ENCODE results near the gene TMA7.

The TMA7 gene

DNA sequence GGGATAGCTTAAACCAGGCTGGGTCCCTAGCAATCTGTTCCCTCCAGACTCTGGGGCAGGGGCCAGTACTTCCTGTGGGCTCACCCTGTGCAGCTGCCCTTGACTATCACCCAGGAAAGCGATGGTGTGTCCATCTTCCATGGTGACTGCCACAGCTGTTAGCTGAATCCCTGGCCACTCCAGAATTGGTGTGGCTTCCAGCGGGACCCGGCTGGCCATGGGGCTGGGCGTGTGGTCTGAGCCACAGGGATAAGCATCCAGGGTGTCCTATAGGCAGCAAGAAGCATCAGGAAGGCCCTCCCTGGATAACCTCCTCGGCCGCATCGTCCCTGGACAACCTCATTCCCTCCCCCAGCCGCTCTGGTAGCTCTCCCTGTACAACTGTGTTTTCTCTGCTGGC is 17.4 kb upstream of the TMA7 start:
- H3K4me1 ChIP-seq (ENCODE audit: control insufficient read depth, insufficient read depth, low read length), result no peaks in the 10 kb centered on the region

DNA sequence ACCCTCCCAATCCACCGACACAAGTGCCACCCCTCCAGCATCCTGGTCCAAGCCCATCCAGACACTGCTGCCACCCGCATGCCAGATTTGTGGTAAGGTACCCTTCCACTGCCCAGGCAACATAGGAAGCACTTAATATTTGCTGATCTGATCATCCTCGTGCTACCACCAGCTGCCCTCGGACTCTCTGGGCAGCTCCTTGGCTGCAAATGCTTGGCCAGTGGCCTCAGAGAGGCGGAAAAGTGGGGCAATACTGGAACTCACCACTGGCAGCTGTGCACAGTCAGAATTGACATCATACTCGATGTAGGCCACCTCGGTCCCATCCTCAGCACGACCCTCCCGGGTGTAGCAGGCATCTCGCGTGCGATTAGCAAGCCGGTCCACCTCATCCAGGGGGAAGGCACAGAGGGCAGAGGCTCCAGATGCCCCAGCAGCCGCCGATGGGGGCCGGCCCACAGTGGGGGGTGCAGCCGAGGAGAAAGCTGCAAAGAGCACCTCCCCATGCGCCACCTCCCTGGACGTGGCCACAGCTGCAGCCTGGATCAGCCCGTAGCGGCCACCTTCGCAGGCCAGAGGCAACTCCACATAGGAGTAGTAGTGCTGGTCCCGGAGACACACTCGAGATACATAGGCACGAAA is 16.7 kb upstream of the TMA7 start:
- H3K4me1 ChIP-seq (ENCODE audit: control insufficient read depth, insufficient read depth, low read length), result no peaks in the 10 kb centered on the region
- TF ChIP-seq, protein P1, sequence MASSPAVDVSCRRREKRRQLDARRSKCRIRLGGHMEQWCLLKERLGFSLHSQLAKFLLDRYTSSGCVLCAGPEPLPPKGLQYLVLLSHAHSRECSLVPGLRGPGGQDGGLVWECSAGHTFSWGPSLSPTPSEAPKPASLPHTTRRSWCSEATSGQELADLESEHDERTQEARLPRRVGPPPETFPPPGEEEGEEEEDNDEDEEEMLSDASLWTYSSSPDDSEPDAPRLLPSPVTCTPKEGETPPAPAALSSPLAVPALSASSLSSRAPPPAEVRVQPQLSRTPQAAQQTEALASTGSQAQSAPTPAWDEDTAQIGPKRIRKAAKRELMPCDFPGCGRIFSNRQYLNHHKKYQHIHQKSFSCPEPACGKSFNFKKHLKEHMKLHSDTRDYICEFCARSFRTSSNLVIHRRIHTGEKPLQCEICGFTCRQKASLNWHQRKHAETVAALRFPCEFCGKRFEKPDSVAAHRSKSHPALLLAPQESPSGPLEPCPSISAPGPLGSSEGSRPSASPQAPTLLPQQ (tag by site-specific recombination; IDR thresholded peaks at IDR 0.05), result no peak
- TF ChIP-seq, protein P2, sequence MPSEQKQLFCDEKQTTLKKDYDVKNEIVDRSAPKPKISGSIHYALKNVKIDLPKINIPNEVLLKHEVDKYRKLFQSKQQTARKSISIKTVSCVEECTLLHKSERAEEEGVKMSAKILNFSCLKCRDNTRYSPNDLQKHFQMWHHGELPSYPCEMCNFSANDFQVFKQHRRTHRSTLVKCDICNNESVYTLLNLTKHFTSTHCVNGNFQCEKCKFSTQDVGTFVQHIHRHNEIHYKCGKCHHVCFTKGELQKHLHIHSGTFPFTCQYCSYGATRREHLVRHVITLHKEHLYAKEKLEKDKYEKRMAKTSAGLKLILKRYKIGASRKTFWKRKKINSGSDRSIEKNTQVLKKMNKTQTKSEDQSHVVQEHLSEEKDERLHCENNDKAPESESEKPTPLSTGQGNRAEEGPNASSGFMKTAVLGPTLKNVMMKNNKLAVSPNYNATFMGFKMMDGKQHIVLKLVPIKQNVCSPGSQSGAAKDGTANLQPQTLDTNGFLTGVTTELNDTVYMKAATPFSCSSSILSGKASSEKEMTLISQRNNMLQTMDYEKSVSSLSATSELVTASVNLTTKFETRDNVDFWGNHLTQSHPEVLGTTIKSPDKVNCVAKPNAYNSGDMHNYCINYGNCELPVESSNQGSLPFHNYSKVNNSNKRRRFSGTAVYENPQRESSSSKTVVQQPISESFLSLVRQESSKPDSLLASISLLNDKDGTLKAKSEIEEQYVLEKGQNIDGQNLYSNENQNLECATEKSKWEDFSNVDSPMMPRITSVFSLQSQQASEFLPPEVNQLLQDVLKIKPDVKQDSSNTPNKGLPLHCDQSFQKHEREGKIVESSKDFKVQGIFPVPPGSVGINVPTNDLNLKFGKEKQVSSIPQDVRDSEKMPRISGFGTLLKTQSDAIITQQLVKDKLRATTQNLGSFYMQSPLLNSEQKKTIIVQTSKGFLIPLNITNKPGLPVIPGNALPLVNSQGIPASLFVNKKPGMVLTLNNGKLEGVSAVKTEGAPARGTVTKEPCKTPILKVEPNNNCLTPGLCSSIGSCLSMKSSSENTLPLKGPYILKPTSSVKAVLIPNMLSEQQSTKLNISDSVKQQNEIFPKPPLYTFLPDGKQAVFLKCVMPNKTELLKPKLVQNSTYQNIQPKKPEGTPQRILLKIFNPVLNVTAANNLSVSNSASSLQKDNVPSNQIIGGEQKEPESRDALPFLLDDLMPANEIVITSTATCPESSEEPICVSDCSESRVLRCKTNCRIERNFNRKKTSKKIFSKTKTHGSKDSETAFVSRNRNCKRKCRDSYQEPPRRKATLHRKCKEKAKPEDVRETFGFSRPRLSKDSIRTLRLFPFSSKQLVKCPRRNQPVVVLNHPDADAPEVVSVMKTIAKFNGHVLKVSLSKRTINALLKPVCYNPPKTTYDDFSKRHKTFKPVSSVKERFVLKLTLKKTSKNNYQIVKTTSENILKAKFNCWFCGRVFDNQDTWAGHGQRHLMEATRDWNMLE (tag by site-specific recombination; conservative IDR thresholded peaks at IDR 0.05; ENCODE audit: low read depth), result no peak
- TF ChIP-seq, protein P3, sequence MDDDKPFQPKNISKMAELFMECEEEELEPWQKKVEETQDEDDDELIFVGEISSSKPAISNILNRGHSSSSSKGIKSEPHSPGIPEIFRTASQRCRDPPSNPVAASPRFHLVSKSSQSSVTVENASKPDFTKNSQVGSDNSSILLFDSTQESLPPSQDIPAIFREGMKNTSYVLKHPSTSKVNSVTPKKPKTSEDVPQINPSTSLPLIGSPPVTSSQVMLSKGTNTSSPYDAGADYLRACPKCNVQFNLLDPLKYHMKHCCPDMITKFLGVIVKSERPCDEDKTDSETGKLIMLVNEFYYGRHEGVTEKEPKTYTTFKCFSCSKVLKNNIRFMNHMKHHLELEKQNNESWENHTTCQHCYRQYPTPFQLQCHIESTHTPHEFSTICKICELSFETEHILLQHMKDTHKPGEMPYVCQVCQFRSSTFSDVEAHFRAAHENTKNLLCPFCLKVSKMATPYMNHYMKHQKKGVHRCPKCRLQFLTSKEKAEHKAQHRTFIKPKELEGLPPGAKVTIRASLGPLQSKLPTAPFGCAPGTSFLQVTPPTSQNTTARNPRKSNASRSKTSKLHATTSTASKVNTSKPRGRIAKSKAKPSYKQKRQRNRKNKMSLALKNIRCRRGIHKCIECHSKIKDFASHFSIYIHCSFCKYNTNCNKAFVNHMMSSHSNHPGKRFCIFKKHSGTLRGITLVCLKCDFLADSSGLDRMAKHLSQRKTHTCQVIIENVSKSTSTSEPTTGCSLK (tag by site-specific recombination; IDR thresholded peaks at IDR 0.05), result no peak
- TF ChIP-seq, protein P4, sequence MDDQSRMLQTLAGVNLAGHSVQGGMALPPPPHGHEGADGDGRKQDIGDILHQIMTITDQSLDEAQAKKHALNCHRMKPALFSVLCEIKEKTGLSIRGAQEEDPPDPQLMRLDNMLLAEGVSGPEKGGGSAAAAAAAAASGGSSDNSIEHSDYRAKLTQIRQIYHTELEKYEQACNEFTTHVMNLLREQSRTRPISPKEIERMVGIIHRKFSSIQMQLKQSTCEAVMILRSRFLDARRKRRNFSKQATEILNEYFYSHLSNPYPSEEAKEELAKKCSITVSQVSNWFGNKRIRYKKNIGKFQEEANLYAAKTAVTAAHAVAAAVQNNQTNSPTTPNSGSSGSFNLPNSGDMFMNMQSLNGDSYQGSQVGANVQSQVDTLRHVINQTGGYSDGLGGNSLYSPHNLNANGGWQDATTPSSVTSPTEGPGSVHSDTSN (CRISPR knock-in tag; IDR thresholded peaks at IDR 0.05), result no peak

More for the DNA sequence above, 17.4 kb upstream of the TMA7 start:
- H3K4me3 ChIP-seq (ENCODE audit: low read depth, low read length), result no peak overlapping the region
- TF ChIP-seq ZNF140 (tag by site-specific recombination; IDR thresholded peaks at IDR 0.05), result no peak
- TF ChIP-seq ZNF776 (tag by site-specific recombination; IDR thresholded peaks at IDR 0.05; ENCODE audit: borderline replicate concordance), result no peak
- TF ChIP-seq ZNF239 (tag by site-specific recombination; IDR thresholded peaks at IDR 0.05), result no peak
- no peak for TF ChIP-seq ZNF133 (tag by site-specific recombination; IDR thresholded peaks at IDR 0.05)
- TF ChIP-seq, protein P5, sequence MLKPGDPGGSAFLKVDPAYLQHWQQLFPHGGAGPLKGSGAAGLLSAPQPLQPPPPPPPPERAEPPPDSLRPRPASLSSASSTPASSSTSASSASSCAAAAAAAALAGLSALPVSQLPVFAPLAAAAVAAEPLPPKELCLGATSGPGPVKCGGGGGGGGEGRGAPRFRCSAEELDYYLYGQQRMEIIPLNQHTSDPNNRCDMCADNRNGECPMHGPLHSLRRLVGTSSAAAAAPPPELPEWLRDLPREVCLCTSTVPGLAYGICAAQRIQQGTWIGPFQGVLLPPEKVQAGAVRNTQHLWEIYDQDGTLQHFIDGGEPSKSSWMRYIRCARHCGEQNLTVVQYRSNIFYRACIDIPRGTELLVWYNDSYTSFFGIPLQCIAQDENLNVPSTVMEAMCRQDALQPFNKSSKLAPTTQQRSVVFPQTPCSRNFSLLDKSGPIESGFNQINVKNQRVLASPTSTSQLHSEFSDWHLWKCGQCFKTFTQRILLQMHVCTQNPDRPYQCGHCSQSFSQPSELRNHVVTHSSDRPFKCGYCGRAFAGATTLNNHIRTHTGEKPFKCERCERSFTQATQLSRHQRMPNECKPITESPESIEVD (tag by site-specific recombination; IDR thresholded peaks at IDR 0.05), result no peak
- TF ChIP-seq, protein P6, sequence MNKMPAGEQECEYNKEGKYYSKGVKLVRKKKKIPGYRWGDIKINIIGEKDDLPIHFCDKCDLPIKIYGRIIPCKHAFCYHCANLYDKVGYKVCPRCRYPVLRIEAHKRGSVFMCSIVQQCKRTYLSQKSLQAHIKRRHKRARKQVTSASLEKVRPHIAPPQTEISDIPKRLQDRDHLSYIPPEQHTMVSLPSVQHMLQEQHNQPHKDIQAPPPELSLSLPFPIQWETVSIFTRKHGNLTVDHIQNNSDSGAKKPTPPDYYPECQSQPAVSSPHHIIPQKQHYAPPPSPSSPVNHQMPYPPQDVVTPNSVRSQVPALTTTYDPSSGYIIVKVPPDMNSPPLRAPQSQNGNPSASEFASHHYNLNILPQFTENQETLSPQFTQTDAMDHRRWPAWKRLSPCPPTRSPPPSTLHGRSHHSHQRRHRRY (tag by site-specific recombination; IDR thresholded peaks at IDR 0.05), result no peak
- TF ChIP-seq ZNF341 (tag by site-specific recombination; IDR thresholded peaks at IDR 0.05; ENCODE audit: low read depth), result no peak
- TF ChIP-seq ZNF114 (tag by site-specific recombination; IDR thresholded peaks at IDR 0.05), result no peak
- TF ChIP-seq ZNF501 (tag by site-specific recombination; IDR thresholded peaks at IDR 0.05), result no peak
- no peak for TF ChIP-seq ZNF677 (tag by site-specific recombination; IDR thresholded peaks at IDR 0.05)
- no peak for TF ChIP-seq ZNF768 (tag by site-specific recombination; IDR thresholded peaks at IDR 0.05)
- TF ChIP-seq YY2 (tag by site-specific recombination; IDR thresholded peaks at IDR 0.05), result no peak
- no peak for TF ChIP-seq ZBTB1 (tag by site-specific recombination; IDR thresholded peaks at IDR 0.05)
- TF ChIP-seq ZNF138 (tag by site-specific recombination; IDR thresholded peaks at IDR 0.05; ENCODE audit: borderline replicate concordance), result no peak
- no peak for TF ChIP-seq WT1 (tag by site-specific recombination; IDR thresholded peaks at IDR 0.05)
- no peak for TF ChIP-seq TRIM28 (IDR thresholded peaks at IDR 0.05; ENCODE audit: borderline replicate concordance, low read length)
- TF ChIP-seq, protein P7, sequence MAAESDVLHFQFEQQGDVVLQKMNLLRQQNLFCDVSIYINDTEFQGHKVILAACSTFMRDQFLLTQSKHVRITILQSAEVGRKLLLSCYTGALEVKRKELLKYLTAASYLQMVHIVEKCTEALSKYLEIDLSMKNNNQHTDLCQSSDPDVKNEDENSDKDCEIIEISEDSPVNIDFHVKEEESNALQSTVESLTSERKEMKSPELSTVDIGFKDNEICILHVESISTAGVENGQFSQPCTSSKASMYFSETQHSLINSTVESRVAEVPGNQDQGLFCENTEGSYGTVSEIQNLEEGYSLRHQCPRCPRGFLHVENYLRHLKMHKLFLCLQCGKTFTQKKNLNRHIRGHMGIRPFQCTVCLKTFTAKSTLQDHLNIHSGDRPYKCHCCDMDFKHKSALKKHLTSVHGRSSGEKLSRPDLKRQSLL (tag by site-specific recombination; IDR thresholded peaks at IDR 0.05), result no peak
- no peak for TF ChIP-seq GFI1B (tag by site-specific recombination; IDR thresholded peaks at IDR 0.05)
- TF ChIP-seq ZNF530 (tag by site-specific recombination; IDR thresholded peaks at IDR 0.05; ENCODE audit: low read depth), result no peak
- TF ChIP-seq ZIC2 (tag by site-specific recombination; IDR thresholded peaks at IDR 0.05), result no peak
- CTCF ChIA-PET, result interaction anchor here (0.7 to 3.3 kb wide), 3 partner anchors 13 to 1007 kb away, joined by 3 to 17 read pairs (median 10); partner anchors contain the start of gene NICN1
- POLR2A ChIA-PET, result interaction anchor here (1.5 kb wide), 1 partner anchor 51 kb away, joined by 3 read pairs; no protein-coding TSS in a partner anchor
- H3K9me3 ChIP-seq (ENCODE audit: control insufficient read depth, insufficient read depth, low read depth, low read length), result no peaks in the 10 kb centered on the region
- H3K36me3 ChIP-seq (ENCODE audit: control insufficient read depth in 2 of 2, insufficient read depth in 1 of 2, low read length in 2 of 2), result no peaks in the 10 kb centered on the region
- H3K27ac ChIP-seq (ENCODE audit: extremely low read depth, low read depth, low read length), result no peak overlapping the region

More for the DNA sequence above, 16.7 kb upstream of the TMA7 start:
- H3K4me3 ChIP-seq (ENCODE audit: low read depth, low read length), result no peak overlapping the region
- CTCF ChIA-PET, result interaction anchor here (0.7 to 3.3 kb wide), 3 partner anchors 12 to 1006 kb away, joined by 3 to 17 read pairs (median 10); partner anchors contain the start of gene NICN1
- POLR2A ChIA-PET, result interaction anchor here (1.5 kb wide), 1 partner anchor 50 kb away, joined by 3 read pairs; no protein-coding TSS in a partner anchor
- H3K27ac ChIP-seq (ENCODE audit: extremely low read depth, low read depth, low read length), result no peak overlapping the region
- H3K9me3 ChIP-seq (ENCODE audit: control insufficient read depth, insufficient read depth, low read depth, low read length), result no peaks in the 10 kb centered on the region
- no peaks in the 10 kb centered on the region for H3K36me3 ChIP-seq (ENCODE audit: control insufficient read depth in 2 of 2, insufficient read depth in 1 of 2, low read length in 2 of 2)
